ENCODE data around the gene LRSAM1.

LRSAM1 gene

GRCh38 chr9:127530206-127530941 lies 79.1 kb downstream of the LRSAM1 start:
- TF ChIP-seq CTCF (IDR thresholded peaks at IDR 0.05; ENCODE audit: control insufficient read depth, insufficient read depth, low read depth, low read length, missing control alignments): no peak
- no peak for DNase-seq (ENCODE audit: low read depth)
- H3K4me3 ChIP-seq (ENCODE audit: control insufficient read depth, low read depth, low read length): no peak overlapping the region

- DNase-seq (ENCODE audit: low read depth): no peak
- TF ChIP-seq CTCF (IDR thresholded peaks at IDR 0.05; ENCODE audit: control insufficient read depth, insufficient read depth, low read depth, low read length, missing control alignments): no peak
- H3K4me3 ChIP-seq (ENCODE audit: control insufficient read depth, low read depth, low read length): no peak overlapping the region
Measured at GRCh38 chr9:127531676-127532075, 80.4 kb downstream of the LRSAM1 start.

GRCh38 chr9:127534250-127534906 lies 83.1 kb downstream of the LRSAM1 start:
- H3K4me3 ChIP-seq (ENCODE audit: control insufficient read depth, low read depth, low read length): no peak overlapping the region
- TF ChIP-seq CTCF (IDR thresholded peaks at IDR 0.05; ENCODE audit: control insufficient read depth, insufficient read depth, low read depth, low read length, missing control alignments): no peak
- no peak for DNase-seq (ENCODE audit: low read depth)

GRCh38 chr9:127534931-127535330 lies 83.6 kb downstream of the LRSAM1 start:
- H3K4me3 ChIP-seq (ENCODE audit: control insufficient read depth, low read depth, low read length): no peak overlapping the region
- TF ChIP-seq CTCF (IDR thresholded peaks at IDR 0.05; ENCODE audit: control insufficient read depth, insufficient read depth, low read depth, low read length, missing control alignments): no peak
- no peak for DNase-seq (ENCODE audit: low read depth)

GRCh38 chr9:127535396-127535795 lies 84.1 kb downstream of the LRSAM1 start:
- DNase-seq (ENCODE audit: low read depth): no peak
- no peak overlapping the region for H3K4me3 ChIP-seq (ENCODE audit: control insufficient read depth, low read depth, low read length)
- TF ChIP-seq CTCF (IDR thresholded peaks at IDR 0.05; ENCODE audit: control insufficient read depth, insufficient read depth, low read depth, low read length, missing control alignments): no peak

- H3K4me3 ChIP-seq (ENCODE audit: control insufficient read depth, low read depth, low read length): no peak overlapping the region
- no peak for TF ChIP-seq CTCF (IDR thresholded peaks at IDR 0.05; ENCODE audit: control insufficient read depth, insufficient read depth, low read depth, low read length, missing control alignments)
- DNase-seq (ENCODE audit: low read depth): no peak
Measured at GRCh38 chr9:127535834-127536233, 84.5 kb downstream of the LRSAM1 start.
